Gastroesophageal sphincter (tissue), 3 donors: ENCODE data around the gene BTBD9.

ENCODE experiments used
- POLR2A ChIP-seq, 2 donors: fragments of 450-650 bp; IDR thresholded peaks; one replicate each; pipeline ENCODE4 v1.6.1; 2017; ENCODE audit warnings: antibody characterized with exemption in 2 of 2, mild to moderate bottlenecking in 2 of 2, moderate library complexity in 1 of 2
- TF ChIP-seq, protein P1 (sequence below), 4 experiments: fragments of 200-600 bp in 2 of 4; fragments of 450-650 bp in 2 of 4; sonication (generic) in 1 of 4; IDR thresholded peaks; one replicate each; pipeline ENCODE4 v1.5.1; 2017 to 2019; ENCODE audit warnings: antibody characterized with exemption in 4 of 4, mild to moderate bottlenecking in 2 of 4, moderate library complexity in 2 of 4

DNA sequence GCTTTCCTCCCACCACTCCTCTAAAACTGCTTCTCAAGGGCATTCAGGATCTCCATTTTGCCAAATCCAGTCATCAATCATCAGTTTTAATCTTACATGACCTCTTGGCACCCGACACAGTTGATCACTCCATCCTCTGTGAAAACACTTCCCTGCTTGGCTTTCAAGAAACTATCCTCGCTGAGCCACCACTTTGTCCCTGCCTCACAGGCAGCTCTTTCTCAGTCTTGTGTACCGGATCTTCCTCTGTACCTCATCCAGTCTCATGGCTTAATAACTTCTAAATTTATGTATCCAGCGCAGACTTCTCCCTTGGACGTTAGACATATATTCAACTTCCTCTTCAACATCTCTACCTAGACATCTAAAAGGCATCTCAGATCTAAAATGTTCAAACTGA, 89.9 kb downstream of the BTBD9 start:
- TF ChIP-seq, protein P1, sequence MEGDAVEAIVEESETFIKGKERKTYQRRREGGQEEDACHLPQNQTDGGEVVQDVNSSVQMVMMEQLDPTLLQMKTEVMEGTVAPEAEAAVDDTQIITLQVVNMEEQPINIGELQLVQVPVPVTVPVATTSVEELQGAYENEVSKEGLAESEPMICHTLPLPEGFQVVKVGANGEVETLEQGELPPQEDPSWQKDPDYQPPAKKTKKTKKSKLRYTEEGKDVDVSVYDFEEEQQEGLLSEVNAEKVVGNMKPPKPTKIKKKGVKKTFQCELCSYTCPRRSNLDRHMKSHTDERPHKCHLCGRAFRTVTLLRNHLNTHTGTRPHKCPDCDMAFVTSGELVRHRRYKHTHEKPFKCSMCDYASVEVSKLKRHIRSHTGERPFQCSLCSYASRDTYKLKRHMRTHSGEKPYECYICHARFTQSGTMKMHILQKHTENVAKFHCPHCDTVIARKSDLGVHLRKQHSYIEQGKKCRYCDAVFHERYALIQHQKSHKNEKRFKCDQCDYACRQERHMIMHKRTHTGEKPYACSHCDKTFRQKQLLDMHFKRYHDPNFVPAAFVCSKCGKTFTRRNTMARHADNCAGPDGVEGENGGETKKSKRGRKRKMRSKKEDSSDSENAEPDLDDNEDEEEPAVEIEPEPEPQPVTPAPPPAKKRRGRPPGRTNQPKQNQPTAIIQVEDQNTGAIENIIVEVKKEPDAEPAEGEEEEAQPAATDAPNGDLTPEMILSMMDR (IDR thresholded peaks at IDR 0.05): no peak
- TF ChIP-seq POLR2A (IDR thresholded peaks at IDR 0.05): no peak
